ENCODE data around the gene DNAL1.

DNAL1 gene

DNA sequence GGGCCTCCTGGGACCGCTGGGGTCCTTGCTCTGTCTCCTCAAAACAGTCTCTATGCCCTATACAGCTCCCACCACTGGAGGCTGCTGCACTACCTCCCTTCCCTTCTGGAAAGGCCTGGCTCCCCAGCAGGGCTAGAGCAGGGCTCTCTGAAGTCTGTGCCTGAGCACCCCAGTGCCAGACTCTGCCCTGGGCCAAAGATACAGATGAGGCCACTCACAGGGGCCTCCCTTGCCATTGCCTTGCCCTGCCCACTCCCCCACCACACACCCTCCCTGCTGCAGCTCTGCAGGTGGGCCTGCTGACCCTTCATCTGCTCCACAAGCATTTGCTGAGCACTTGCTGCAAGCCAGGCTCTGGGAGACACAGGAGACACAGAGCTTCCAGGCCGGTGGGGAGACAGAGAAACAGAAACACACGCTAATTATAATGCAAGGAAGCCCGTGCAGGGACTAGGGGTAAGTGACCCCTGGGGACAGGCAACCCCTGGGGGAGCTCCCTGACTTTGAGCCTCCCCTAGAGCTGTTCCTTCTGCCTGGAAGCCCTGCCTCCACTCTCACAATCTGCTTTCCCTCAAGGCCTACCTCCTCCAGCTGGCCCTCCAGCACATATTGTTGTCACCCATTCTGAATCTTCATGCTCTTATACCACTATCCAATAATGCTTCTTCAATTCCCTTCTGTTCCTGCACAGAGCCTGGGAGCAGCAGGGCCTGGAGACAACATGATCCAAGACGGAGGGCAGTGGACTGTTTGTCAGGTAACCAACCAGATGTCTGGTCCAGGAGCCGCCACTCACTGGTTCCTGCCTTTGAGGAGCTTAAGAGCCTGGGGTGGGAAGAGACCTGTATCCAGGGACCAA is 102.0 kb downstream of the DNAL1 start:
- TF ChIP-seq, protein P1, sequence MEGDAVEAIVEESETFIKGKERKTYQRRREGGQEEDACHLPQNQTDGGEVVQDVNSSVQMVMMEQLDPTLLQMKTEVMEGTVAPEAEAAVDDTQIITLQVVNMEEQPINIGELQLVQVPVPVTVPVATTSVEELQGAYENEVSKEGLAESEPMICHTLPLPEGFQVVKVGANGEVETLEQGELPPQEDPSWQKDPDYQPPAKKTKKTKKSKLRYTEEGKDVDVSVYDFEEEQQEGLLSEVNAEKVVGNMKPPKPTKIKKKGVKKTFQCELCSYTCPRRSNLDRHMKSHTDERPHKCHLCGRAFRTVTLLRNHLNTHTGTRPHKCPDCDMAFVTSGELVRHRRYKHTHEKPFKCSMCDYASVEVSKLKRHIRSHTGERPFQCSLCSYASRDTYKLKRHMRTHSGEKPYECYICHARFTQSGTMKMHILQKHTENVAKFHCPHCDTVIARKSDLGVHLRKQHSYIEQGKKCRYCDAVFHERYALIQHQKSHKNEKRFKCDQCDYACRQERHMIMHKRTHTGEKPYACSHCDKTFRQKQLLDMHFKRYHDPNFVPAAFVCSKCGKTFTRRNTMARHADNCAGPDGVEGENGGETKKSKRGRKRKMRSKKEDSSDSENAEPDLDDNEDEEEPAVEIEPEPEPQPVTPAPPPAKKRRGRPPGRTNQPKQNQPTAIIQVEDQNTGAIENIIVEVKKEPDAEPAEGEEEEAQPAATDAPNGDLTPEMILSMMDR (conservative IDR thresholded peaks at IDR 0.05; ENCODE audit: low read depth, low read length), result peak; percentile 66
- no peak for DNase-seq (ENCODE audit: low read depth)
- H3K4me3 ChIP-seq (ENCODE audit: low read depth, low read length), result no peak overlapping the region

GRCh38 chr14:73747379-73748211 is 102.8 kb downstream of the DNAL1 start:
- DNase-seq (ENCODE audit: low read depth), result no peak
- TF ChIP-seq, protein P1 (conservative IDR thresholded peaks at IDR 0.05; ENCODE audit: low read depth, low read length), result no peak
- no peak overlapping the region for H3K4me3 ChIP-seq (ENCODE audit: low read depth, low read length)

GRCh38 chr14:73748858-73749357 is 104.1 kb downstream of the DNAL1 start:
- TF ChIP-seq, protein P1 (conservative IDR thresholded peaks at IDR 0.05; ENCODE audit: low read depth, low read length), result no peak
- H3K4me3 ChIP-seq (ENCODE audit: low read depth, low read length), result no peak overlapping the region
- no peak for DNase-seq (ENCODE audit: low read depth)

DNA sequence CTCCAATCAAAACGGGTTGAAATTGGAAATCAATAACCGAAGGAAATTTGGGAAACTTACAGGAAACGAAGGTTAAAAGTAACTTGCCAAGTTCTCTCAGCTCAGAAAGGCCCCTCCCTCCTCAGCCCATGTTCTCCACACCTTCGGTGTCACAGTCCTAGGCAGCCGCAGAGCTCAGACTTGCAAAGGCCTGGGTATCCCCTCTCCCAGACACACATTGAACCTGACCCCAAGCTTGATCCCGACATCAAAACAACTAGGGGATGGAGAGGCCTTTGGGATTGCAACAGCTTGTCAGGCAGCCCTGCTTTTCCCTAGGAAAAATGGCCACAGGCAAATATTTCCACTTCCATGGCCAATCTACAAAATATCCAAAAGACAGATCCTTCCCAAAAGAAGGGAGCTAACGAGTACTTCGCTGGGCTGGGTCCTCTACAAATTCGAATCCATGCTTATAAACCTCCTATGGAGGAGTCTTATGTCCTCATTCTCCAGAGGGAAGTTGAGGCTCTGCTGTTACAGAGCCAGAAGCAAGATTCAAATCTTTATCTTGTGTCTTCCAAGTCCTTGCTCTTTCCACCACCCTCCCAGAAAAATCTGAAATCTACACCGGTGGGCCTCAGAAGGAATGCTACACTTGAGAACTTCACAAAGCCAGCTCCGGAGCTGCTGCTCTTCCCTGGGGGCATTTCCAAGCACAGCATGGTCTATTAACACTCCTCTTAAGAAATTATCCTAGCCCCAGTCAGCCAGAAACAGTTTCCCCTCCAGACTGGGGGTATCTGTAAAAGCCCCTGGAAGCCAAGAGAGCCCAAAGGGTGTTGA is 105.1 kb downstream of the DNAL1 start:
- no peak overlapping the region for H3K4me3 ChIP-seq (ENCODE audit: low read depth, low read length)
- DNase-seq (ENCODE audit: low read depth), result no peak
- TF ChIP-seq, protein P1 (conservative IDR thresholded peaks at IDR 0.05; ENCODE audit: low read depth, low read length), result no peak

DNA sequence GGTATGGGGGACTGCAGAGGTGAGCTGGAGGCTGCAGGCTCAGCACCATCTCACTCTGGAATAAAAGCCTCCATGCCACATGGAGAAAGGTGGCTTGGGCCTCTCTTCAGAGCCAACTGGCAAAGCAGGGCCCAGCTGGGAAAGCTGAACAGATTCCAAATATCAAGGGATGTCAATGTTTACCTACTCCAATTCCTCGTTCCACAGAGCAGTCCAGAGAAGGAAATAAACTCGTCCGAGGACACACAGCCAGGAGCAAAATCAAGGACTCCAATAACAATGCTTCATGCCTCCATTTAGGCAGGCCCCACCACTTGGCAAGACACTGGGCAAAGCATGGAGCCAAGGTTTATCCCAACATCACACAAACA is 105.7 kb downstream of the DNAL1 start:
- TF ChIP-seq, protein P1 (conservative IDR thresholded peaks at IDR 0.05; ENCODE audit: low read depth, low read length), result no peak
- H3K4me3 ChIP-seq (ENCODE audit: low read depth, low read length), result no peak overlapping the region

GRCh38 chr14:73751157-73751691 is 106.4 kb downstream of the DNAL1 start:
- TF ChIP-seq, protein P1 (conservative IDR thresholded peaks at IDR 0.05; ENCODE audit: low read depth, low read length), result no peak
- no peak for DNase-seq (ENCODE audit: low read depth)
- H3K4me3 ChIP-seq (ENCODE audit: low read depth, low read length), result no peak overlapping the region

More for the DNA sequence above, 105.7 kb downstream of the DNAL1 start:
- no peak for DNase-seq (ENCODE audit: low read depth)
